Measurements from ENCODE around the gene FAM131B. TPM values are rescaled to one million over a fixed set of nuclear protein-coding genes. Genes with fewer than 3 reads are reported as not detected.

FAM131B gene
- total RNA-seq, 1 experiment from 2014 or later, result 6.9 TPM

- peak; percentile 76 for ATAC-seq
- Histone ChIP-seq H3K4me2 (ENCODE audit: low read length) (peak overlapping the region; percentile 52), H3K9me2 (replicated peaks; ENCODE audit: low read length) (no peaks in the 10 kb centered on the region), H2AFZ (ENCODE audit: low read length) (peak overlapping the region; percentile 29; the same call in 1 of the 2 replicates), H3K4me1 (ENCODE audit: insufficient read depth, low read length) (peaks cover 41% of the 10 kb centered on the region), H3K27ac (ENCODE audit: low read length) (peak overlapping the region; percentile 41), H3K79me2 (ENCODE audit: low read length) (no peaks in the 10 kb centered on the region), H3K27me3 (ENCODE audit: low read length) (no peaks in the 10 kb centered on the region), H3K9ac (ENCODE audit: low read length) (no peak overlapping the region), H3K4me3 (ENCODE audit: low read length) (no peak overlapping the region; the same call in 1 of the 2 replicates), H3F3A (ENCODE audit: low read length, unreplicated experiment) (no peaks in the 10 kb centered on the region), H3K36me3 (ENCODE audit: low read depth, low read length) (no peaks in the 10 kb centered on the region), H3K9me3 (ENCODE audit: low read length) (no peaks in the 10 kb centered on the region), H4K20me1 (ENCODE audit: low read length) (no peaks in the 10 kb centered on the region)
- BruUV-seq (replicated peaks), result TSS peak; percentile 84
- no peak for TF ChIP-seq CTCF (conservative IDR thresholded peaks at IDR 0.05; ENCODE audit: low read depth, low read length)
- TF ChIP-seq EZH2 (IDR thresholded peaks at IDR 0.05; ENCODE audit: low read length, unreplicated experiment), result no peak
- TF ChIP-seq EZH2phosphoT487 (IDR thresholded peaks at IDR 0.05; ENCODE audit: borderline replicate concordance, low read length), result no peak
- intact Hi-C loops (cut with micrococcal nuclease), result loop anchor here (1.0 kb wide), 1 partner anchor 24 kb away; no protein-coding TSS in a partner anchor
- no peak for DNase-seq
- CTCF ChIA-PET, result interaction anchor here (0.8 kb wide), 2 partner anchors 43 to 92 kb away, joined by 3 to 7 read pairs; no protein-coding TSS in a partner anchor
- POLR2A ChIA-PET (ENCODE audit: unreplicated experiment), result interaction anchor here (0.5 to 1.2 kb wide), 2 partner anchors 31 to 155 kb away, joined by 3 to 4 read pairs; no protein-coding TSS in a partner anchor
Observed at GRCh38 chr7:143337216-143337615, 25.3 kb downstream of the FAM131B start.

DNA sequence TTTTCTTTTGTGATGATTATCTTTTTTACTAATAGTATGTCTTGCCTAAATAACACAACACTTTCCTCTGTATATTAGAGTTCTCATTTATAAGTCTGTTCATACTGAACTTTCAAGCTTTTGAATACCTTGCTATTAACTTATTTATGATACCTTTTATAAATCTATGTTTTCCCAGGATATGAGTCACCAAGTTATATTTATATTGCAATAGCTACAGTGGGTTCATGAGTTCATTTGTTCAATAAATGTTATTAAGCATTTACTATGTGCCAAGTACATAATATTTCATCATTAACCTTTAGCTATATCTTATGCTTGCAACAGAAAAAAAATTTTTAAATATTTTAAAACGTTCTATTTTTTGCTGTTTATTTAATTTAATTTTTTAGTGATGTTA, 28.3 kb downstream of the FAM131B start:
- Histone ChIP-seq H3K9me2 (replicated peaks; ENCODE audit: low read length) (no peaks in the 10 kb centered on the region), H3K36me3 (ENCODE audit: low read depth, low read length) (no peaks in the 10 kb centered on the region), H3K4me2 (ENCODE audit: low read length) (peak overlapping the region; percentile 76), H3K79me2 (ENCODE audit: low read length) (no peaks in the 10 kb centered on the region), H3F3A (ENCODE audit: low read length, unreplicated experiment) (peaks cover 8% of the 10 kb centered on the region), H3K9me3 (ENCODE audit: low read length) (no peaks in the 10 kb centered on the region), H3K27me3 (ENCODE audit: low read length) (no peaks in the 10 kb centered on the region), H3K4me3 (ENCODE audit: low read length) (peak overlapping the region; percentile 36; the same call in 1 of the 2 replicates), H3K4me1 (ENCODE audit: insufficient read depth, low read length) (peaks cover 61% of the 10 kb centered on the region), H2AFZ (ENCODE audit: low read length) (no peak overlapping the region), H4K20me1 (ENCODE audit: low read length) (no peaks in the 10 kb centered on the region), H3K9ac (ENCODE audit: low read length) (peak overlapping the region; percentile 65), H3K27ac (ENCODE audit: low read length) (peak overlapping the region; percentile 96)
- ATAC-seq, result peak; percentile 26
- peak; percentile 69 for DNase-seq
- CTCF ChIA-PET, result interaction anchor here (0.6 to 1.1 kb wide), 3 partner anchors 9 to 697 kb away, joined by 3 to 4 read pairs (median 4); no protein-coding TSS in a partner anchor
- BruUV-seq (replicated peaks), result no TSS peak
- TF ChIP-seq CTCF (conservative IDR thresholded peaks at IDR 0.05; ENCODE audit: low read depth, low read length) (no peak), EZH2phosphoT487 (IDR thresholded peaks at IDR 0.05; ENCODE audit: borderline replicate concordance, low read length) (no peak), EZH2 (IDR thresholded peaks at IDR 0.05; ENCODE audit: low read length, unreplicated experiment) (no peak)
- intact Hi-C loops (cut with micrococcal nuclease), result loop anchor here (1.0 kb wide), 2 partner anchors 9 to 46 kb away; no protein-coding TSS in a partner anchor
- POLR2A ChIA-PET (ENCODE audit: unreplicated experiment), result interaction anchor here (0.6 to 1.2 kb wide), 6 partner anchors 22 to 47 kb away, joined by 3 to 11 read pairs (median 5); no protein-coding TSS in a partner anchor

All from PC-3 (cell line).